Upper lobe of right lung (tissue), 1 donor: ENCODE measurements around the gene FARP1. TPM values are rescaled to one million over a fixed set of nuclear protein-coding genes. Genes with fewer than 3 reads are reported as not detected.

Experiments used
- ATAC-seq: fragments of 200-7000 bp; cut with Tn5 transposase; one replicate; pipeline ENCODE4 v1.9.1; 2020; ENCODE audit warnings: mild to moderate bottlenecking, moderate library complexity
- DNase-seq: peaks from one replicate; pipeline ENCODE4 v3.0.0-alpha.2; 2020
- H3K27ac ChIP-seq: fragments of 200-600 bp; one replicate; pipeline ENCODE4 v1.8.0; 2022
- H3K27me3 ChIP-seq: fragments of 200-600 bp; one replicate; pipeline ENCODE4 v1.8.0; 2022; ENCODE audit warnings: mild to moderate bottlenecking
- H3K36me3 ChIP-seq: fragments of 200-600 bp; one replicate; pipeline ENCODE4 v1.8.0; 2022
- H3K4me1 ChIP-seq: fragments of 200-600 bp; one replicate; pipeline ENCODE4 v1.8.0; 2022
- H3K4me3 ChIP-seq: fragments of 200-600 bp; one replicate; pipeline ENCODE4 v1.8.0; 2022; ENCODE audit warnings: mild to moderate bottlenecking
- H3K9me3 ChIP-seq: fragments of 200-600 bp; one replicate; pipeline ENCODE4 v1.8.0; 2022
- intact Hi-C: fragments of 100-400 bp; cut with DNase I; formaldehyde crosslinking; loops from one replicate; pipeline ENCODE4 v1.11.0; 2022
- total RNA-seq: library from RNA; stranded (reverse); fragmentation: NEBNext Ultra II Directional; extraction: Animal tissue kit (Norgen Biotek cat#: 25700); gene quantifications from one replicate; pipeline ENCODE4 v1.2.1, GENCODE V29; 2021
- TF ChIP-seq, protein P1 (sequence below): fragments of 200-600 bp; IDR thresholded peaks from one replicate; pipeline ENCODE4 v1.8.0; 2022; ENCODE audit warnings: antibody characterized with exemption
- donor health status: DM: no; HTN: yes; CAD: no; lungs with severe emphysema.

FARP1 gene
- total RNA-seq, 1 donor from 2014 or later: 95.9 TPM

DNA sequence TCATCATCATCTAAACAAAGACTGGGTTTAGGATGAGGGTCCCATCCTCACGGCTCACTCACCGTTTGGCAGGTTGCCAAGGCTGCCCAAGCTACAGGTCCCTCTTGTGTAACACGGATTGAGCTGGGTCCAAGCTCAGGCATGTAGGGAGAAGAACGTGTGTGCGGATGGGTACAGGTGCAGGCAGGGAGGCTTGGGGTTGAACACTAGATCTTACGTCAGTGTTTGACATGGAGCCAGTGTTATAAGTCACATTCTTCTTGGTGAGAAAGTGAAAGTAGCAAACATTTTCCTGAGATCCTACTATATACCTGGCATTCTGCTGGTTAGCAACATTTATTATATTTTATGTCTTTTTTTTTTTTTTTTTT is 171.0 kb downstream of the FARP1 start:
- TF ChIP-seq, protein P1, sequence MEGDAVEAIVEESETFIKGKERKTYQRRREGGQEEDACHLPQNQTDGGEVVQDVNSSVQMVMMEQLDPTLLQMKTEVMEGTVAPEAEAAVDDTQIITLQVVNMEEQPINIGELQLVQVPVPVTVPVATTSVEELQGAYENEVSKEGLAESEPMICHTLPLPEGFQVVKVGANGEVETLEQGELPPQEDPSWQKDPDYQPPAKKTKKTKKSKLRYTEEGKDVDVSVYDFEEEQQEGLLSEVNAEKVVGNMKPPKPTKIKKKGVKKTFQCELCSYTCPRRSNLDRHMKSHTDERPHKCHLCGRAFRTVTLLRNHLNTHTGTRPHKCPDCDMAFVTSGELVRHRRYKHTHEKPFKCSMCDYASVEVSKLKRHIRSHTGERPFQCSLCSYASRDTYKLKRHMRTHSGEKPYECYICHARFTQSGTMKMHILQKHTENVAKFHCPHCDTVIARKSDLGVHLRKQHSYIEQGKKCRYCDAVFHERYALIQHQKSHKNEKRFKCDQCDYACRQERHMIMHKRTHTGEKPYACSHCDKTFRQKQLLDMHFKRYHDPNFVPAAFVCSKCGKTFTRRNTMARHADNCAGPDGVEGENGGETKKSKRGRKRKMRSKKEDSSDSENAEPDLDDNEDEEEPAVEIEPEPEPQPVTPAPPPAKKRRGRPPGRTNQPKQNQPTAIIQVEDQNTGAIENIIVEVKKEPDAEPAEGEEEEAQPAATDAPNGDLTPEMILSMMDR: no peak
- intact Hi-C loops: no loop called here
- Histone ChIP-seq H3K4me3 (no peak overlapping the region), H3K4me1 (peaks cover 15% of the 10 kb centered on the region), H3K27me3 (no peaks in the 10 kb centered on the region), H3K27ac (no peak overlapping the region), H3K9me3 (no peaks in the 10 kb centered on the region), H3K36me3 (no peaks in the 10 kb centered on the region)
- no peak for DNase-seq
- ATAC-seq: no peak

DNA sequence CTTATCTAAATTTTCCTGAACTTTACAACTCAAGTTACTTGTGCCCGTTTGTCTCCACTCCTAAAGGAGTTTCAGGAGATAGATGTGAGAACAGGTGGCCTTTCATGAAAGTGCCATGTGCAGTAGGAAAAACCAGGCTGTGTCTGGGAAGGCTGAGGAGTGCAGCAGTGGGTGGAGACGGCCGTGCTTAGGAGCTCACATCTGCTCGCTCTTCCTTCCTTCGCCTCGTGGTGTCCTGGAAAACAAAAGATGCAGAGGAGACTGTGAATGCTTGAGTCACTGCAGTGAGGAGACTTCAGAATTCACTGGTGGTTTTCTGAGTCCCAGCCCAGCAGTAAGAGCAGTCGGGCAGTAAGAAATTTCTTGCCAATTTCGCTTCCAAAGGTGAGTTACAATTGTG is 172.6 kb downstream of the FARP1 start:
- Histone ChIP-seq H3K27me3 (no peaks in the 10 kb centered on the region), H3K27ac (no peak overlapping the region), H3K9me3 (no peaks in the 10 kb centered on the region), H3K4me1 (peaks cover 15% of the 10 kb centered on the region), H3K36me3 (no peaks in the 10 kb centered on the region), H3K4me3 (no peak overlapping the region)
- DNase-seq (no peak), ATAC-seq (peak; percentile 18)
- TF ChIP-seq, protein P1: no peak
- intact Hi-C loops: no loop called here

DNA sequence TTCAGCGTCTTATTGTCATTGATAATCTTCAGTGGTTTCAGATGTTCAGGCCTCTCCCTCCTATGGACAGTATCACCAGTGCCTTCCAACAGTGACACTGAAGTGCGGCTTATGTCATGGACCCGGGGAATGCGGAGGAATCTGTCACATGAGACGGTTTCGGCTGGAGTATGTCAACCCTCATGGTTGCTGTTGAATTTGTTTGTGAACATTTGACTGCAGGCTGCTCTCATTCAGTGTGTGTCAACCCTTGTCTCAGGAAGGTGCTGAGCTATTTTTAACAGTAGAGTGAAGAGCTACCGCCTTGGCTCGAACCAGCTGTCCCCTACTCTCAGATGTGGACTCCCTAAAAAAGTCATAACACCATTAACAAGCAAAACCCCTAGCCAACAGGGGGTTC is 173.0 kb downstream of the FARP1 start:
- H3K9me3 ChIP-seq: no peaks in the 10 kb centered on the region
- H3K36me3 ChIP-seq: no peaks in the 10 kb centered on the region
- intact Hi-C loops: no loop called here
- peaks cover 11% of the 10 kb centered on the region for H3K4me1 ChIP-seq
- no peak overlapping the region for H3K27ac ChIP-seq
- H3K27me3 ChIP-seq: no peaks in the 10 kb centered on the region
- TF ChIP-seq, protein P1: no peak
- H3K4me3 ChIP-seq: no peak overlapping the region
- ATAC-seq: no peak
- no peak for DNase-seq

DNA sequence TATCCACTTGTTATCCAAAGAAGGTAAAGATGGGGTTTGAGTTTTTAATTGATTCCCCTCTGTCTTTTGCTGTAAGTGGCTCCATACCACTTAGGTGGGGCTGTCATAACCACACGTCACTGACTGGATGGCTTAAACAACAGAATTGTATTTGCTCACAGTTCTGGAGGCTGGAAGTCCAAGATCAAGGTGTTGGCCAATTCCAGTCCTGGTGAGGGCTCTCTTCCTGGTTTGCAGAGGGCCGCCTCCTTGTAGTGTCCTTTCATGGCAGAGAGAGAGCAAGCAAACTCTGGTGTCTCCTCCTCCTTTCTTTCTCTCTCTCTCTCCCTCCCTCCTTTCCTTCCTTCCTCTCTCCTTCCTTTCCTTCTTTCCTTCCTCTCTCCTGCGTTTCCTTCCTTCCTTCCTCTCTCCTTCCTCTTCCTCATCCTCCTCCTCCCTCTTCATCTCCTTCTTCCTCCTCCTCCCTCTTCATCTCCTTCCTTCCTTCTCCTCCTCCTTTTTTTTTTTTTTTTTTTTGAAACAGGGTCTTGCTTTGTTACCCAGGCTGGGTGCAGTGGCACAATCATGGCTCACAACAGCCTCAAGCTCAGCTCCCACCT is 174.8 kb downstream of the FARP1 start:
- TF ChIP-seq, protein P1: no peak
- Histone ChIP-seq H3K4me3 (no peak overlapping the region), H3K27ac (no peak overlapping the region), H3K27me3 (no peaks in the 10 kb centered on the region), H3K36me3 (no peaks in the 10 kb centered on the region), H3K4me1 (peaks cover 4% of the 10 kb centered on the region), H3K9me3 (no peaks in the 10 kb centered on the region)
- ATAC-seq: no peak
- no peak for DNase-seq
- intact Hi-C loops: no loop called here

DNA sequence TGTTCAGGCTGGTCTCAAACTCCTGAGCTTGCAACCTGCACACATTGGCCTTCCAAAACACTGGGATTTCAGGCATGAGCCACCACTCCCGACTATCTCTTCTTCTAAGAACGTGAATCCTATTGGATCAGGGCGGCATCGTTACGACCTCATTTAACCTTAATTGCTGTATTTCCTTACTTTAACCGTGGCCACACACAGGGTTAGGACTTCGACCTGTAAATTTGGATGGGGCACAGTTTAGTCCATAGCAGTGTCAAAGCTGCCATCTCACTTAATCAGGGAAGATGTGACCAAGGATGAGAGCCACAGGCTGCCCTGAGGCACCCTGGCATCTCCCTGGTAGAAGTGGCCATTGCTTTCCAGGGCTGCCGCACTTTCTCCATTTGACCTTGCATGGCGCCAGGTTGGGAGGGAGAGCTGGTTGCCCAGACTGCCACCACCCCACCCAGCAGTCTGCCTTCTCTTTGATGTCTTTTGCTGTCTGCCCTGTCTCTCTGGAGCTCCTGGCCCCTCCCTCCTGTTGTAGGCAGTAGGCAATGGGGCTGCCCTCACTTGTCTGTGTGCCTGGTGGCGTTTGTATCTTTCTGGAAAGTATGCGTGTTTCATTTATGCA is 175.5 kb downstream of the FARP1 start:
- TF ChIP-seq, protein P1: no peak
- ATAC-seq (no peak), DNase-seq (no peak)
- H3K4me3 ChIP-seq: no peak overlapping the region
- no peaks in the 10 kb centered on the region for H3K27me3 ChIP-seq
- no peaks in the 10 kb centered on the region for H3K9me3 ChIP-seq
- H3K36me3 ChIP-seq: no peaks in the 10 kb centered on the region
- intact Hi-C loops: no loop called here
- peaks cover 4% of the 10 kb centered on the region for H3K4me1 ChIP-seq
- no peak overlapping the region for H3K27ac ChIP-seq
